HG03520 (cell line): ENCODE measurements around the gene KDM3B.
"Not testable (repeated sequence)": the region's sequence is repeated elsewhere in the genome, so short reads cannot be mapped to it uniquely, and the experiment has no call there.

ENCODE experiments used
- ATAC-seq: cut with Tn5 transposase; IDR thresholded peaks from one replicate; pipeline ENCODE4 v1.9.1; 2021; ENCODE audit warnings: mild to moderate bottlenecking, moderate library complexity; ENCODE audit not compliant: unreplicated experiment

Gene KDM3B, protein sequence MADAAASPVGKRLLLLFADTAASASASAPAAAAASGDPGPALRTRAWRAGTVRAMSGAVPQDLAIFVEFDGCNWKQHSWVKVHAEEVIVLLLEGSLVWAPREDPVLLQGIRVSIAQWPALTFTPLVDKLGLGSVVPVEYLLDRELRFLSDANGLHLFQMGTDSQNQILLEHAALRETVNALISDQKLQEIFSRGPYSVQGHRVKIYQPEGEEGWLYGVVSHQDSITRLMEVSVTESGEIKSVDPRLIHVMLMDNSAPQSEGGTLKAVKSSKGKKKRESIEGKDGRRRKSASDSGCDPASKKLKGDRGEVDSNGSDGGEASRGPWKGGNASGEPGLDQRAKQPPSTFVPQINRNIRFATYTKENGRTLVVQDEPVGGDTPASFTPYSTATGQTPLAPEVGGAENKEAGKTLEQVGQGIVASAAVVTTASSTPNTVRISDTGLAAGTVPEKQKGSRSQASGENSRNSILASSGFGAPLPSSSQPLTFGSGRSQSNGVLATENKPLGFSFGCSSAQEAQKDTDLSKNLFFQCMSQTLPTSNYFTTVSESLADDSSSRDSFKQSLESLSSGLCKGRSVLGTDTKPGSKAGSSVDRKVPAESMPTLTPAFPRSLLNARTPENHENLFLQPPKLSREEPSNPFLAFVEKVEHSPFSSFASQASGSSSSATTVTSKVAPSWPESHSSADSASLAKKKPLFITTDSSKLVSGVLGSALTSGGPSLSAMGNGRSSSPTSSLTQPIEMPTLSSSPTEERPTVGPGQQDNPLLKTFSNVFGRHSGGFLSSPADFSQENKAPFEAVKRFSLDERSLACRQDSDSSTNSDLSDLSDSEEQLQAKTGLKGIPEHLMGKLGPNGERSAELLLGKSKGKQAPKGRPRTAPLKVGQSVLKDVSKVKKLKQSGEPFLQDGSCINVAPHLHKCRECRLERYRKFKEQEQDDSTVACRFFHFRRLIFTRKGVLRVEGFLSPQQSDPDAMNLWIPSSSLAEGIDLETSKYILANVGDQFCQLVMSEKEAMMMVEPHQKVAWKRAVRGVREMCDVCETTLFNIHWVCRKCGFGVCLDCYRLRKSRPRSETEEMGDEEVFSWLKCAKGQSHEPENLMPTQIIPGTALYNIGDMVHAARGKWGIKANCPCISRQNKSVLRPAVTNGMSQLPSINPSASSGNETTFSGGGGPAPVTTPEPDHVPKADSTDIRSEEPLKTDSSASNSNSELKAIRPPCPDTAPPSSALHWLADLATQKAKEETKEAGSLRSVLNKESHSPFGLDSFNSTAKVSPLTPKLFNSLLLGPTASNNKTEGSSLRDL (N-terminal part only)

DNA sequence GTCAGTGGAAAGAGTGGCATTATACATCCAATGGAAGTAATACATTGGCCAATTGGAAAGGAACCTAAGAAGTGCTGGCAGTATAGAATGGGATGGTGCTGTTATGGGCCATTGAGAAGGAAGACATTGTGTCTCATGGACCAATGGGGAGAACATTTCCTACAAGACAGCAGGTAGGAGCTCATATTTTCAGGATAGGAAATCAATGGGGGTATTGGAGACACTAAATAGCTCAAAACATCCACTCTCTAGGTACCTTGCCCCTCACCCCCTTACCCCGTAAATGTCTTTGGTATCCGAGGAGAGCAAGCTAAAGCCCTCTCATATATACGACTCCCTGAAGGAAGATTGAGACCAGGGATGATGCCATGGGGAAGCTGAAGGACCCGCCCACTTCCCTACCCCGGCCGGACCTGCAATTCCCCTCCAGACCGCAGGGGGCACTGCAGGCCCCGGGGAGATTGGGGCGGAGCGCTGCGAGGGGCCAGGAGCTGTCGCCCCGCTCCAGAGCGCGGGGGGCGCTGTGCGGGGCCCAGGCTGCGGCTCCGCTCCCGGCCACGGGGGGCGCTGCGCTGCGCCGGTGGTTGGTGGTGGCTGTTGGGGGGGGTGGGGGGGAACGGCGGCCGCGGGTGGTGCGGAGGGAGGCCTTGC, at the start of gene KDM3B:
Gene KDM3B (plus strand): TSS at position 615 of the 651 bp plus-strand sequence. CDS start 111 bp downstream, outside the sequence.
- ATAC-seq: peak; percentile 50

DNA sequence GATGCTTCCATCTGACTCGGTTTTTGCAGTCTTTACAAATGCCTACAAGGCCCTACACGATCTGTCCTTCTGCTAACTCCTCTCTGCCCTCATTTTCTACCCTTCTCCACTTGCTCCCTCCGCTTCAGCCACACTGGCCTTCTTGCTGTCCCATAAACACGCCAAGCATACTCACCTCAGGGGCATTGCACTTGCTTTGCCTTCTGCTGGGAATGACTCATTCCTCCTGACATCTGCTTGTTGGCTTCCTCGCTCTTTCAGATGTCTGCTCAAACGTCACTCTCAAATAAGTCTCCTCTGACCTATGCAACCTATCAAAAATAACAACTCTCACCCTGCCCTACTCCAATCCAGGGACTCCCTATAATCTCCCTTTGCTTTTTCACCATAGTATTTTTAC, 49.1 kb upstream of the KDM3B start:
- ATAC-seq: no peak

- ATAC-seq: no peak
Observed at GRCh38 chr5:138305797-138306196, 46.7 kb upstream of the KDM3B start.

GRCh38 chr5:138315751-138316278, 36.7 kb upstream of the KDM3B start:
- no peak for ATAC-seq

- ATAC-seq: no peak
Observed at GRCh38 chr5:138316355-138316754, 36.1 kb upstream of the KDM3B start.

- ATAC-seq: not testable (repeated sequence)
Observed at GRCh38 chr5:138318211-138318610, 34.3 kb upstream of the KDM3B start.

- ATAC-seq: no peak
Observed at GRCh38 chr5:138330813-138331448, 21.6 kb upstream of the KDM3B start.

- peak; percentile 98 for ATAC-seq
Observed at GRCh38 chr5:138331449-138332368, 20.8 kb upstream of the KDM3B start, which contains the start of gene CDC25C. Gene CDC25C (minus strand): TSS chr5:138331804. CDS start chr5:138331180, 624 bp downstream.

DNA sequence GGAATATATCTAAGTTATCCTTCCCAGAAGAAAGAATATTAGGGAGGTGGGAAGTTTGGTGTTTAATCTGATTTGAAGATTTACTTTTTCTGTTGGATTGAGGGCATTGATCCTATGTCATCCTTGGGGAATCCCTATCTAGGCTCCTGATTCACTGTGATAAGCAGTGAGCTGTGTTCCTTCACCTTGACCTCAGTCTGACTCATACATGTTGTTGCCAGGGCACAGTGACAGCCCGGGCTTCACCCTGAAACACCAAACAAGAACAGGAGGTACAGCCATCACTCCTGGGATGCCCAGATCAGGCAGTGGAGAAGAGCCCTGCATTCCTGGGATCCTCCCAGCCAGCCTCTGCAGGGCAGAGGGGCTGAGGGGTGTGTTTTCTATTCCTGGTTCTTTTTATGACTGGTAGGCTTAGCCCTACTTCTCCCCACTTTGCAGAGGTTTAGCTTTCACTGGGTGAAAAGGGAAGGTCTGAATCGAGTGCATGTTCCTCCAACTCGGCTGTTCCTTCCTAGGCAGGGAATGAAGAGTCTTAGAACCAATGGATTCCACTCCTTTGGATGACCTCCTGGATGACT, 17.5 kb upstream of the KDM3B start:
- no peak for ATAC-seq

GRCh38 chr5:138336952-138337684, 15.4 kb upstream of the KDM3B start:
- ATAC-seq: peak; percentile 22

DNA sequence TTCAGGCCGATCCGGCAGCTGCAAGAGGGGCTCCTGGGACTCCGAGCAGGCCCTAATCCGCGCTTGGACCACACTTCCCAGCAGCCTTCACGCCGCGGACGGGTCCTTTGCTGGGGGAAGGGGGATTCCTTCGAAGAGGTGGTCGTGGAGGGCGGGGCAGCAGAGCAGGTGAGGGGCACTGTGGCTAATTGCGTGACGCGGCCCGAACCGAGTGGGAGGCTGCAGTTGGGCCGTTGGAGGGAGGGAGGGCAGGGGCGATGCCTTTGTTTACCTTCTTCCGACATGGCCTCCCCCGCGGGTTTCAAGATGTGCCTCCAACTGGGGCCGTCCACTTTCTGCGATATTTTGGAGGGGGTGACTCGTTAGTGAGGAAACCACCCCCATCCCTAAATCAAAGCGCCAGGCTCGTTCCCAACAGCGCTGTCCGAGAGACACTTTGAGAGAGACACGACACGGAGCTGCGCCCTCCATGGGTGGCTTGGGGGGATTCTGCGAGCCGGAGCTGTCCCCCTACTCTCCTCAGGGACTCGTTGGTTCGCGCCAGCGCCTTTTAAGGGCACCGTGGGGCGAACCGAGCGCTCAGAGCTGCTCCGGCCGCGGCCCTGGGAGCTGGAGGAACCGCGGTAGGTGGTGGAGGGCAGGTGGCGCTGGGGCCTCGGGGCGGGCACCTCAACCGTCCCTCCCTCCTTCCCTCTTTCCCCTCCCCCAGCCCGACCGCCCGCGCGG, 14.6 kb upstream of the KDM3B start, which contains the start of gene FAM53C:
Gene FAM53C (plus strand): TSS at position 582 of the 726 bp plus-strand sequence. CDS start 3,070 bp downstream, outside the sequence.
- peak; percentile 79 for ATAC-seq

DNA sequence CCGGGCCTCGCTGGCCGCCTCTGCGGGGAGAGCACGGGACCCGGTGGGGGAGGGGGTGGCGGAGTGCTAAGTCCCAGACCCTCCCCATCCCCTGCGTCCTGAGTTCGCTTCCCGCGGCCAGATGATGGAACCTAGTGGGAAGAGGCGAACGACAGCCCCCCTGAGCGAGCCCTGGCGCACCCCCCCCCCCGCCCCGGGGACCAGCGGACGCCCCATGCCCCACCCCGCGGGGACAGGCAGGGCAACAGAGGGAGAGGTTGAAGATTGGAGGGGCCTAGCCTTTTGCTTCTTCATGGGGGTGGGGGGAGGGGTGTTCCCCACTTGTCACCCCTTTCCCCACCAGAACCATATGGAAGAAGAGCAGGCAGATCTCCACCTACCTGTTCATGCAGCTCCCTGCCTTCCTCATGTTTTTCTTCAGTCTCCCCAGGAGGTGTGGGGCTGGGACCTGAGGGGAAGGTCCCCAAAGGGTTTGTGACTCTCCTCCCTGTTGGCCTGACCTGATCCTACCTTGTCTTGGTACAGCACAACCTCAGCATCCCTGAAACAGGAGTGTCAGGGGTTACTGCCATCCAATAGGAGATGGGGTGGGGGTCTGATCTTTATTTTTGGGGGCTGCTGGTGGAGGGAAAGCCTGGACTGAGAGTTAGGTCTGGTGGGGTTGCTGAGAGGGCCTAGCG, 13.9 kb upstream of the KDM3B start:
- ATAC-seq: no peak

- ATAC-seq: no peak
Observed at GRCh38 chr5:138339091-138339456, 13.4 kb upstream of the KDM3B start.

DNA sequence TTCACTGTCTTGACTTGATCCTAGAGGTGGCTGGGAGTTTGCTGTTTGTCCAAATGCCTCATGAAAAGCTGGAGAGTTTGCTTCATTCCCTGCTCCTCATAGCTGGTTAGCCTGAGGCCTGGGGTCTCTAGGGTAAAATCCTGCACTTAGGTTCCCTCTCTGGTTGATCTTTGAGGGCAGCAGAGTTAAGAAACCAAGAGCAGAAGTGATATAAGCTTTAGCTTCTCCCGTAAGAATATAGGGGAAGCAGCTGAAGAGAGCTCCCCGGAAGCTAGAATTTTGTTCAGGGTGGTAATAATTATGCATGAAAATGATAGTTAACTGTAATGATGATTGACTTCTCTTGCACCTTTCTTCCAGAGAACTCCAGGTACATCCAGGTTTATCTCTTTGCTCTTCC, 13.0 kb upstream of the KDM3B start:
- no peak for ATAC-seq

- no peak for ATAC-seq
Observed at GRCh38 chr5:138340008-138340407, 12.5 kb upstream of the KDM3B start.
